Heart left ventricle (tissue), 16 donors: ENCODE data around the gene CABLES1. TPM values are rescaled to one million over a fixed set of nuclear protein-coding genes. Genes with fewer than 3 reads are reported as not detected.

Source experiments
- ATAC-seq, 4 donors: fragments of 200-7000 bp; cut with Tn5 transposase; one replicate each; pipeline ENCODE4 v1.9.1; 2020 to 2022; ENCODE audit warnings: moderate library complexity in 4 of 4, mild to moderate bottlenecking in 3 of 4, moderate number of reproducible peaks in 1 of 4
- DNase-seq, 5 donors: peaks; one replicate each; pipeline ENCODE4 v3.0.0-alpha.2; 2020
- H3K27ac ChIP-seq, 12 donors: fragments of 200-600 bp; sonication (generic) in 4 of 12; one replicate each; pipeline versions ENCODE4 v1.5.0 to v1.8.0; 2016 to 2022; ENCODE audit warnings: mild to moderate bottlenecking in 2 of 12
- H3K27me3 ChIP-seq, 9 donors: fragments of 200-600 bp; sonication (generic) in 2 of 9; one replicate each; pipeline versions ENCODE4 v1.5.1 to v1.8.0; 2016 to 2022; ENCODE audit warnings: mild to moderate bottlenecking in 3 of 9
- H3K36me3 ChIP-seq, 9 donors: fragments of 200-600 bp; sonication (generic) in 2 of 9; one replicate each; pipeline versions ENCODE4 v1.5.0 to v1.8.0; 2018 to 2022; ENCODE audit warnings: mild to moderate bottlenecking in 2 of 9
- H3K4me1 ChIP-seq, 12 donors: fragments of 200-600 bp; sonication (generic) in 4 of 12; one replicate each; pipeline versions ENCODE4 v1.5.0 to v1.8.0; 2016 to 2022; ENCODE audit warnings: mild to moderate bottlenecking in 3 of 12
- H3K4me3 ChIP-seq, 12 donors: fragments of 200-600 bp; sonication (generic) in 4 of 12; one replicate each; pipeline versions ENCODE4 v1.5.0 to v1.8.0; 2017 to 2022; ENCODE audit warnings: mild to moderate bottlenecking in 9 of 12, moderate library complexity in 4 of 12
- H3K9me3 ChIP-seq, 12 donors: fragments of 200-600 bp; sonication (generic) in 4 of 12; one replicate each; pipeline versions ENCODE4 v1.5.0 to v1.8.0; 2016 to 2022; ENCODE audit warnings: mild to moderate bottlenecking in 1 of 12
- CTCF ChIP-seq, 12 donors: fragments of 200-600 bp; sonication (generic) in 4 of 12; IDR thresholded peaks; one replicate each; pipeline versions ENCODE4 v1.5.0 to v1.8.0; 2018 to 2022; ENCODE audit warnings: antibody characterized with exemption in 12 of 12, mild to moderate bottlenecking in 5 of 12
- POLR2A ChIP-seq, 2 donors: fragments of 450-650 bp; IDR thresholded peaks; one replicate each; pipeline ENCODE4 v1.6.1; 2017; ENCODE audit warnings: antibody characterized with exemption in 2 of 2, mild to moderate bottlenecking in 2 of 2, moderate library complexity in 2 of 2
- WGBS, 4 donors: extraction: QIAGEN DNeasy Blood & Tissue Kit in 2 of 4; methylation state at CpG; one replicate each; pipeline versions ENCODE4 v1.1.5 to v1.1.7; 2013 to 2018; 5-methylcytosine and 5-hydroxymethylcytosine counted together
- intact Hi-C, 10 donors: fragments of 100-400 bp; cut with DNase I; formaldehyde crosslinking; loops; one replicate each; pipeline versions ENCODE4 v1.11.1 to v1.14.2; 2022
- polyA plus RNA-seq, 2 donors: library from polyadenylated mRNA; stranded (reverse); fragments of 200-250 nt; gene quantifications; one replicate each; pipeline ENCODE4 v1.2.3, GENCODE V29; 2013
- total RNA-seq, 9 donors: library from RNA; depleted of rRNA in 2 of 9; stranded (reverse); fragments of >200 nt in 2 of 9; fragmentation: NEBNext Ultra II Directional in 3 of 9; extraction: Animal tissue kit (Norgen Biotek cat#: 25700) in 3 of 9; gene quantifications; one replicate each; pipeline versions ENCODE4 v1.1.0 to v1.2.4, GENCODE V29; 2016 to 2023
- donor health status: ischemic (EF 13 %, LVEDD 7.1; RV severe dilation, severe dysfunction).
- donor health status: healthy with polysubstance abuse.
- donor health status: DM: no; HTN: yes; CAD: no.
- donor health status: DM: no; HTN: no; CAD: no.
- donor health status: ischemic (EF 25% LVEDD 6.9; RV normal size, moderate dysfunction).
- donor health status: ischemic (EF 25% LVEDD 5.7; RV mildly dilated, moderate dysfunction).
- donor health status: healthy.
- donor health status: DM: yes; HTN: yes; CAD: no.
- donor health status: ischemic (EF 35%, LVEDD 5.7; RV mildly dilated, moderate dysfunction).
- donor health status: nonischemic (EF 11% LVEDD 7.7; RV severe dilation, severe dysfunction).
- donor health status: DM: yes; HTN: yes; CAD: no.
- donor health status: PGD.
- donor health status: ischemic (EF 29% LVEDD 5.4; RV normal size, mild dysfunction).
- donor health status: nonischemic (EF 23%, LVEDD 6.1; RV moderate dilation, normal function).

The CABLES1 gene
- total and polyA plus RNA-seq, 11 donors: 0.28 to 7.2 (median 2.1) TPM

- H3K27me3 ChIP-seq: no peaks in the 10 kb centered on the region
- no peak overlapping the region for H3K27ac ChIP-seq
- peaks cover 0 to 18% (median 0%) of the 10 kb centered on the region in 12 donors for H3K4me1 ChIP-seq
- no peak overlapping the region for H3K4me3 ChIP-seq
- intact Hi-C loops: loop anchor here in 1 of 10 donors (10.0 kb wide), 1 partner anchor 66 kb away; no protein-coding TSS in a partner anchor
- no peak for DNase-seq
- H3K9me3 ChIP-seq: peaks cover 0 to 13% (median 0%) of the 10 kb centered on the region in 12 donors
- ATAC-seq: no peak
- TF ChIP-seq CTCF (IDR thresholded peaks at IDR 0.05) (no peak), POLR2A (IDR thresholded peaks at IDR 0.05) (no peak)
- whole genome bisulfite sequencing, 4 donors: 91 to 97% (median 93%) methylated on average over 3 of the region's 3 CpGs
- peaks cover 0 to 18% (median 0%) of the 10 kb centered on the region in 9 donors for H3K36me3 ChIP-seq
Observed at GRCh38 chr18:23211146-23211545, 75.9 kb downstream of the CABLES1 start.

GRCh38 chr18:23212161-23212560 is 76.9 kb downstream of the CABLES1 start:
- Histone ChIP-seq H3K4me1 (peaks cover 0 to 18% (median 0%) of the 10 kb centered on the region in 12 donors), H3K4me3 (no peak overlapping the region), H3K36me3 (peaks cover 0 to 20% (median 0%) of the 10 kb centered on the region in 9 donors), H3K27me3 (no peaks in the 10 kb centered on the region), H3K27ac (no peak overlapping the region), H3K9me3 (peaks cover 0 to 13% (median 0%) of the 10 kb centered on the region in 12 donors)
- 86 to 95% (median 93%) methylated on average over 3 of the region's 3 CpGs for WGBS, 4 donors
- ATAC-seq (no peak), DNase-seq (no peak)
- TF ChIP-seq POLR2A (IDR thresholded peaks at IDR 0.05): no peak
- no peak for TF ChIP-seq CTCF (IDR thresholded peaks at IDR 0.05)
- intact Hi-C loops: loop anchor here in 1 of 10 donors (10.0 kb wide), 1 partner anchor 67 kb away; no protein-coding TSS in a partner anchor

- peaks cover 0 to 8% (median 0%) of the 10 kb centered on the region in 12 donors for H3K9me3 ChIP-seq
- intact Hi-C loops: loop anchor here in 1 of 10 donors (10.0 kb wide), 1 partner anchor 68 kb away; no protein-coding TSS in a partner anchor
- ATAC-seq (no peak), DNase-seq (no peak)
- TF ChIP-seq CTCF (IDR thresholded peaks at IDR 0.05): no peak
- TF ChIP-seq POLR2A (IDR thresholded peaks at IDR 0.05): no peak
- H3K27ac ChIP-seq: no peak overlapping the region
- H3K36me3 ChIP-seq: peaks cover 0 to 20% (median 0%) of the 10 kb centered on the region in 9 donors
- no peak overlapping the region for H3K4me3 ChIP-seq
- peaks cover 0 to 18% (median 0%) of the 10 kb centered on the region in 12 donors for H3K4me1 ChIP-seq
- no peaks in the 10 kb centered on the region for H3K27me3 ChIP-seq
Observed at GRCh38 chr18:23213200-23213599, 77.9 kb downstream of the CABLES1 start.

GRCh38 chr18:23217781-23218180 is 82.5 kb downstream of the CABLES1 start:
- DNase-seq: no peak
- Histone ChIP-seq H3K9me3 (no peaks in the 10 kb centered on the region), H3K4me3 (no peak overlapping the region), H3K27me3 (no peaks in the 10 kb centered on the region), H3K4me1 (peaks cover 0 to 22% (median 3%) of the 10 kb centered on the region in 12 donors), H3K36me3 (peaks cover 0 to 20% (median 0%) of the 10 kb centered on the region in 9 donors), H3K27ac (no peak overlapping the region)
- no peak for ATAC-seq
- TF ChIP-seq POLR2A (IDR thresholded peaks at IDR 0.05): no peak
- TF ChIP-seq CTCF (IDR thresholded peaks at IDR 0.05): no peak
- WGBS, 4 donors: 96 to 97% (median 97%) methylated on average over 11 of the region's 11 CpGs
- intact Hi-C loops: loop anchor here in 1 of 10 donors (10.0 kb wide), 1 partner anchor 73 kb away; no protein-coding TSS in a partner anchor
